K562 (cell line): ENCODE data around the gene PAQR4. TPM values are rescaled to one million over a fixed set of nuclear protein-coding genes. Genes with fewer than 3 reads are reported as not detected.
A peak's percentile ranks its signal among the peaks of the same experiment; 100 is the strongest.

Source experiments
- CEBPZ ChIP-seq: fragments of 150-350 bp; IDR thresholded peaks from 2 replicates; pipeline ENCODE4 v1.6.1; 2014; ENCODE audit warnings: low read depth, mild to moderate bottlenecking, low read length, borderline replicate concordance
- CTBP1 ChIP-seq: fragments of 450-650 bp; IDR thresholded peaks from 2 replicates; pipeline ENCODE4 v1.6.1; 2016; ENCODE audit warnings: borderline replicate concordance
- DEAF1 ChIP-seq: fragments of 450-650 bp; formaldehyde crosslinking; IDR thresholded peaks from 2 replicates; pipeline ENCODE4 v1.4.0; 2020; ENCODE audit warnings: mild to moderate bottlenecking, moderate library complexity
- HDAC1 ChIP-seq, 2 experiments: fragments of 450-650 bp; IDR thresholded peaks; 2 replicates each; pipeline ENCODE4 v1.6.1; 2016 to 2017; ENCODE audit warnings: inconsistent platforms in 1 of 2, mild to moderate bottlenecking in 1 of 2, moderate library complexity in 1 of 2
- MAZ ChIP-seq, 2 experiments: fragments of 450-650 bp in 1 of 2; sonication (generic) in 1 of 2; formaldehyde crosslinking; IDR thresholded peaks in 1 of 2; conservative IDR thresholded peaks in 1 of 2; 2 replicates each; pipeline versions ENCODE4 v1.4.0 to v1.5.0; 2020; ENCODE audit warnings: mild to moderate bottlenecking in 1 of 2, missing genetic modification reagents in 1 of 2
- MEIS2 ChIP-seq: fragments of 450-650 bp; IDR thresholded peaks from 2 replicates; pipeline ENCODE4 v1.6.1; 2014; ENCODE audit warnings: mild to moderate bottlenecking; ENCODE audit not compliant: partially characterized antibody
- PCBP1 ChIP-seq: fragments of 200-400 bp; formaldehyde crosslinking; IDR thresholded peaks from 2 replicates; pipeline ENCODE4 v1.6.1; 2018; ENCODE audit warnings: mild to moderate bottlenecking, low read depth, low read length; ENCODE audit not compliant: poor library complexity, severe bottlenecking
- PHF21A ChIP-seq: fragments of 450-650 bp; IDR thresholded peaks from 2 replicates; pipeline ENCODE4 v1.6.1; 2017; ENCODE audit warnings: low read depth, borderline replicate concordance
- ZBTB40 ChIP-seq, 2 experiments: fragments of 450-650 bp in 1 of 2; sonication (generic) in 1 of 2; formaldehyde crosslinking in 1 of 2; IDR thresholded peaks; 2 replicates each; pipeline versions ENCODE4 v1.7.1 to v1.9.0; 2016 to 2022; ENCODE audit warnings: inconsistent platforms in 1 of 2, mild to moderate bottlenecking in 1 of 2, missing genetic modification reagents in 1 of 2
- polyA plus RNA-seq, 8 experiments: library from polyadenylated mRNA; depleted of rRNA in 4 of 8; stranded (reverse) in 5 of 8; unstranded in 3 of 8; fragments of >200 nt; fragmentation: Nextera tagmentation in 2 of 8; fragmentation: Illumina TruSeq in 1 of 8; extraction: Ambion mirVana in 2 of 8; extraction: Trizol in 1 of 8; gene quantifications; 2 replicates each; pipeline versions ENCODE4 v1.2.1 to v1.2.3, GENCODE V29; 2011 to 2014; ENCODE audit warnings: inconsistent platforms in 1 of 8, missing spikeins in 1 of 8
- total RNA-seq, 7 experiments: library from RNA; depleted of rRNA in 6 of 7; stranded (reverse); fragments of >200 nt in 6 of 7; fragmentation: Illumina TruSeq in 2 of 7; extraction: Trizol in 2 of 7; gene quantifications; 2 replicates each; pipeline versions ENCODE4 v1.2.1 to v1.2.3, GENCODE V29; 2011 to 2021; ENCODE audit warnings: low replicate concordance in 1 of 7

PAQR4 gene
- total and polyA plus RNA-seq, 9 of the 15 experiments (the other 6 are each of a cell fraction or from before 2014, with no cell fraction given): 0.62 to 40.4 (median 19.5) TPM

GRCh38 chr16:3003582-3004270 lies 34.6 kb downstream of the PAQR4 start (continued):
- 0 out of 2 replicates have a peak, but pooled peaks have one; percentile 20 for TF ChIP-seq ZBTB40 (IDR thresholded peaks at IDR 0.05)
- no peak for TF ChIP-seq ZBTB40 (CRISPR knock-in tag; IDR thresholded peaks at IDR 0.05)
- peak; percentile 86; the same call in 1 of the 2 replicates for TF ChIP-seq PHF21A
- peak in 1 of 2 experiments; percentile 31; a peak in 2 of 4 replicates for TF ChIP-seq HDAC1 (IDR thresholded peaks at IDR 0.05)
- peak; percentile 90 for TF ChIP-seq DEAF1 (CRISPR knock-in tag)
- TF ChIP-seq MEIS2: peak; percentile 99
- TF ChIP-seq CEBPZ: peak; percentile 61; the same call in 1 of the 2 replicates
- peak; percentile 68 to 91; a peak in 3 of 4 replicates for TF ChIP-seq MAZ (CRISPR knock-in tag; conservative IDR thresholded peaks at IDR 0.05 in 1 of 2, IDR thresholded peaks at IDR 0.05 in 1 of 2)
- peak; percentile 100 for TF ChIP-seq CTBP1
- TF ChIP-seq PCBP1: no peak
